HEK293 (cell line): ENCODE measurements around the gene PCDHA7.

Experiments
- CTCF ChIA-PET: fragments of 350-600 bp; formaldehyde crosslinking; extraction: SDS; loops from one replicate; lab custom pipeline; 2021; ENCODE audit warnings: antibody characterized with exemption; lab: Yijun Ruan, JAX
- POLR2A ChIA-PET: fragments of 300-600 bp; formaldehyde crosslinking; extraction: SDS; loops from one replicate; lab custom pipeline; 2020; ENCODE audit warnings: antibody characterized with exemption, inconsistent platforms; lab: Yijun Ruan, JAX
- H3K27ac ChIP-seq: fragments of 200-500 bp; sonication (Bioruptor generic); 2 replicates; pipeline ENCODE4 v1.5.1; 2014; ENCODE audit warnings: low read depth, low read length, control low read depth, inconsistent platforms; ENCODE audit errors: extremely low read depth
- H3K36me3 ChIP-seq, 2 experiments: fragments of 200-500 bp in 1 of 2; sonication (Bioruptor generic) in 1 of 2; 1 replicate in 1 of 2; 2 replicates in 1 of 2; pipeline ENCODE4 v1.5.1; 2014 to 2017; ENCODE audit warnings: inconsistent platforms in 2 of 2, low read length in 2 of 2; ENCODE audit not compliant: control insufficient read depth in 2 of 2, insufficient read depth in 1 of 2
- H3K4me1 ChIP-seq: fragments of 200-500 bp; sonication (Bioruptor generic); 2 replicates; pipeline ENCODE4 v1.5.1; 2014; ENCODE audit warnings: mild to moderate bottlenecking, low read length, inconsistent platforms; ENCODE audit not compliant: control insufficient read depth, insufficient read depth
- H3K4me3 ChIP-seq: 2 replicates; pipeline ENCODE4 v1.5.1; 2011; ENCODE audit warnings: low read depth, mild to moderate bottlenecking, control low read depth, low read length, moderate library complexity
- H3K9me3 ChIP-seq: fragments of 200-500 bp; sonication (Bioruptor generic); 2 replicates; pipeline ENCODE4 v1.5.1; 2014; ENCODE audit warnings: low read depth, low read length, inconsistent platforms; ENCODE audit not compliant: control insufficient read depth, insufficient read depth
- AEBP2 ChIP-seq: fragments of 450-650 bp; formaldehyde crosslinking; IDR thresholded peaks from 2 replicates; pipeline ENCODE4 v1.5.1; 2016; ENCODE audit warnings: missing biosample characterization, missing genetic modification characterization, borderline replicate concordance
- KLF1 ChIP-seq: fragments of 450-650 bp; formaldehyde crosslinking; IDR thresholded peaks from 2 replicates; pipeline ENCODE4 v1.5.1; 2016; ENCODE audit warnings: missing biosample characterization, missing genetic modification characterization
- KLF16 ChIP-seq: fragments of 450-650 bp; formaldehyde crosslinking; IDR thresholded peaks from 2 replicates; pipeline ENCODE4 v1.5.1; 2017; ENCODE audit warnings: missing biosample characterization, missing genetic modification characterization
- REST ChIP-seq: fragments of 450-650 bp; formaldehyde crosslinking; IDR thresholded peaks from 2 replicates; pipeline ENCODE4 v1.5.1; 2016; ENCODE audit warnings: missing biosample characterization, missing genetic modification characterization
- ZBTB21 ChIP-seq: fragments of 450-650 bp; formaldehyde crosslinking; IDR thresholded peaks from 2 replicates; pipeline ENCODE4 v1.5.1; 2017; ENCODE audit warnings: missing biosample characterization, missing genetic modification characterization
- ZNF114 ChIP-seq: fragments of 450-650 bp; formaldehyde crosslinking; IDR thresholded peaks from 2 replicates; pipeline ENCODE4 v1.5.0; 2017; ENCODE audit warnings: missing biosample characterization, missing genetic modification characterization
- ZNF174 ChIP-seq: fragments of 450-650 bp; formaldehyde crosslinking; IDR thresholded peaks from 2 replicates; pipeline ENCODE4 v1.5.0; 2017; ENCODE audit warnings: missing biosample characterization, mild to moderate bottlenecking, missing genetic modification characterization
- ZNF175 ChIP-seq: fragments of 450-650 bp; formaldehyde crosslinking; IDR thresholded peaks from 2 replicates; pipeline ENCODE4 v1.5.1; 2016; ENCODE audit warnings: missing biosample characterization, missing genetic modification characterization
- ZNF292 ChIP-seq: fragments of 450-650 bp; formaldehyde crosslinking; IDR thresholded peaks from 2 replicates; pipeline ENCODE4 v1.5.1; 2016; ENCODE audit warnings: low read depth, missing biosample characterization, missing genetic modification characterization, borderline replicate concordance
- ZNF513 ChIP-seq: fragments of 450-650 bp; IDR thresholded peaks from 2 replicates; pipeline ENCODE4 v1.5.1; 2018; ENCODE audit warnings: missing biosample characterization, missing genetic modification characterization
- ZNF555 ChIP-seq: fragments of 450-650 bp; formaldehyde crosslinking; conservative IDR thresholded peaks from 2 replicates; pipeline ENCODE4 v1.5.1; 2017; ENCODE audit warnings: missing biosample characterization, mild to moderate bottlenecking, missing genetic modification characterization, inconsistent platforms
- ZNF580 ChIP-seq: fragments of 450-650 bp; formaldehyde crosslinking; IDR thresholded peaks from 2 replicates; pipeline ENCODE4 v1.5.1; 2016; ENCODE audit warnings: missing biosample characterization, missing genetic modification characterization
- ZNF626 ChIP-seq: fragments of 450-650 bp; sonication (Bioruptor Pico); formaldehyde crosslinking; IDR thresholded peaks from 2 replicates; pipeline ENCODE4 v1.5.1; 2018; ENCODE audit warnings: missing biosample characterization, missing genetic modification characterization, inconsistent platforms
- ZNF654 ChIP-seq: fragments of 450-650 bp; formaldehyde crosslinking; IDR thresholded peaks from 2 replicates; pipeline ENCODE4 v1.5.1; 2016; ENCODE audit warnings: low read depth, missing biosample characterization, missing genetic modification characterization
- ZNF658 ChIP-seq: fragments of 450-650 bp; formaldehyde crosslinking; IDR thresholded peaks from 2 replicates; pipeline ENCODE4; 2016; ENCODE audit warnings: missing biosample characterization, missing genetic modification characterization
- ZNF664 ChIP-seq: fragments of 450-650 bp; formaldehyde crosslinking; IDR thresholded peaks from 2 replicates; pipeline ENCODE4 v1.5.1; 2016; ENCODE audit warnings: missing biosample characterization, missing genetic modification characterization
- ZNF830 ChIP-seq: fragments of 450-650 bp; IDR thresholded peaks from 2 replicates; pipeline ENCODE4 v1.5.0; 2018; ENCODE audit warnings: missing biosample characterization, missing genetic modification characterization, low read depth, mild to moderate bottlenecking, moderate library complexity
- ZSCAN16 ChIP-seq: fragments of 450-650 bp; formaldehyde crosslinking; IDR thresholded peaks from 2 replicates; pipeline ENCODE4 v1.5.1; 2016; ENCODE audit warnings: missing biosample characterization, missing genetic modification characterization
- ZSCAN18 ChIP-seq: fragments of 450-650 bp; formaldehyde crosslinking; IDR thresholded peaks from 2 replicates; pipeline ENCODE4 v1.5.1; 2016; ENCODE audit warnings: missing biosample characterization, missing genetic modification characterization
- ZXDB ChIP-seq: fragments of 450-650 bp; formaldehyde crosslinking; IDR thresholded peaks from 2 replicates; pipeline ENCODE4 v1.5.1; 2016; ENCODE audit warnings: missing biosample characterization, missing genetic modification characterization

PCDHA7 gene

GRCh38 chr5:140881889-140882590 lies 48.0 kb downstream of the PCDHA7 start, which contains the start of gene PCDHA13 (continued):
- TF ChIP-seq ZNF580 (tag by site-specific recombination) = no peak

- POLR2A ChIA-PET = no interaction called here
- CTCF ChIA-PET = interaction anchor here (0.6 to 5.1 kb wide), 21 partner anchors 9 to 220 kb away, joined by 3 to 81 read pairs (median 5); partner anchors contain the start of genes PCDHA11 and PCDHAC1
- no peak overlapping the region for H3K27ac ChIP-seq
Observed at GRCh38 chr5:140882591-140882899, 48.5 kb downstream of the PCDHA7 start.

GRCh38 chr5:140883373-140883772 lies 49.3 kb downstream of the PCDHA7 start:
- POLR2A ChIA-PET = no interaction called here
- TF ChIP-seq ZSCAN18 (no peak), ZNF658 (tag by site-specific recombination) (no peak), AEBP2 (tag by site-specific recombination) (no peak), KLF1 (tag by site-specific recombination) (no peak), ZNF664 (tag by site-specific recombination) (no peak), REST (no peak), ZNF654 (tag by site-specific recombination) (no peak), ZNF626 (no peak), ZNF114 (tag by site-specific recombination) (no peak), KLF16 (tag by site-specific recombination) (no peak), ZNF513 (tag by site-specific recombination) (no peak), ZXDB (tag by site-specific recombination) (no peak)
- H3K9me3 ChIP-seq = no peaks in the 10 kb centered on the region
- H3K27ac ChIP-seq = no peak overlapping the region
- H3K36me3 ChIP-seq = no peaks in the 10 kb centered on the region
- no peaks in the 10 kb centered on the region for H3K4me1 ChIP-seq
- no peak overlapping the region for H3K4me3 ChIP-seq
- CTCF ChIA-PET = interaction anchor here (0.6 to 5.1 kb wide), 12 partner anchors 10 to 207 kb away, joined by 3 to 81 read pairs (median 8); partner anchors contain the start of gene PCDHAC1

More at GRCh38 chr5:140882591-140882899, 48.5 kb downstream of the PCDHA7 start:
- H3K36me3 ChIP-seq = no peaks in the 10 kb centered on the region
- TF ChIP-seq ZNF555 (no peak), ZNF174 (tag by site-specific recombination) (no peak), ZNF292 (tag by site-specific recombination) (no peak), ZNF830 (no peak), ZNF175 (tag by site-specific recombination) (no peak), ZSCAN16 (tag by site-specific recombination) (no peak), ZBTB21 (no peak)
- H3K4me3 ChIP-seq = no peak overlapping the region
- H3K4me1 ChIP-seq = no peaks in the 10 kb centered on the region
- H3K9me3 ChIP-seq = no peaks in the 10 kb centered on the region
